OCI-LY7 (cell line): ENCODE results near the gene ULK4.

ENCODE experiments used
- EZH2phosphoT487 ChIP-seq: fragments of 200-600 bp; sonication (generic); IDR thresholded peaks from 2 replicates; pipeline ENCODE4 v1.6.1; 2018; ENCODE audit warnings: low read depth, borderline replicate concordance, mild to moderate bottlenecking, mixed run types, antibody characterized with exemption, low read length, moderate library complexity, mixed read lengths
- TF ChIP-seq, protein P1 (sequence below): fragments of 200-600 bp; sonication (generic); conservative IDR thresholded peaks from 2 replicates; pipeline ENCODE4 v1.5.1; 2014; ENCODE audit warnings: mild to moderate bottlenecking, antibody characterized with exemption, low read length, moderate library complexity, mixed read lengths

DNA sequence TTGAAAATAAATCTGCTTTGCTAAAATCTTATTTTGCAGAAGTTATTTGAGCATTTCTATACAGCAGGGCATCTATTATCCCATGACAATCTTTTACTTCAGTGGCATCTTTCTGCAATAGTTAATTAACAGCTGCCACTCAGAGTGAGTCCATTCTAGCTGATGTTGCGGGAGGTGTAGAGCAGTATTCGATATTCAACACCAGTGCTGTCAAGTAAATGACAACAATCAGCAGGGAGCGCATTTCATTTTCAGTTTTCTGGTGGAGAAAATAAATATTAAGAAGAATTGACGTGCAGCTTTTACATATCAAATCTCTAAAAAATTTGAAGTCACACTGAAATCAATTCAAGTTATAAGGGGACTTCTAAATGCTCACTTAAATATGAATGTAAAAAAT is 476.4 kb downstream of the ULK4 start:
- TF ChIP-seq, protein P1, sequence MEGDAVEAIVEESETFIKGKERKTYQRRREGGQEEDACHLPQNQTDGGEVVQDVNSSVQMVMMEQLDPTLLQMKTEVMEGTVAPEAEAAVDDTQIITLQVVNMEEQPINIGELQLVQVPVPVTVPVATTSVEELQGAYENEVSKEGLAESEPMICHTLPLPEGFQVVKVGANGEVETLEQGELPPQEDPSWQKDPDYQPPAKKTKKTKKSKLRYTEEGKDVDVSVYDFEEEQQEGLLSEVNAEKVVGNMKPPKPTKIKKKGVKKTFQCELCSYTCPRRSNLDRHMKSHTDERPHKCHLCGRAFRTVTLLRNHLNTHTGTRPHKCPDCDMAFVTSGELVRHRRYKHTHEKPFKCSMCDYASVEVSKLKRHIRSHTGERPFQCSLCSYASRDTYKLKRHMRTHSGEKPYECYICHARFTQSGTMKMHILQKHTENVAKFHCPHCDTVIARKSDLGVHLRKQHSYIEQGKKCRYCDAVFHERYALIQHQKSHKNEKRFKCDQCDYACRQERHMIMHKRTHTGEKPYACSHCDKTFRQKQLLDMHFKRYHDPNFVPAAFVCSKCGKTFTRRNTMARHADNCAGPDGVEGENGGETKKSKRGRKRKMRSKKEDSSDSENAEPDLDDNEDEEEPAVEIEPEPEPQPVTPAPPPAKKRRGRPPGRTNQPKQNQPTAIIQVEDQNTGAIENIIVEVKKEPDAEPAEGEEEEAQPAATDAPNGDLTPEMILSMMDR = no peak
- TF ChIP-seq EZH2phosphoT487 = no peak
